GM21825 (cell line): Measurements from ENCODE around the gene P4HTM.

Source experiments
- ATAC-seq: cut with Tn5 transposase; IDR thresholded peaks from one replicate; pipeline ENCODE4 v1.9.1; 2021; ENCODE audit warnings: mild to moderate bottlenecking, moderate library complexity; ENCODE audit not compliant: unreplicated experiment

Gene P4HTM

GRCh38 chr3:49022688-49023171 is 32.7 kb downstream of the P4HTM start:
- no peak for ATAC-seq

GRCh38 chr3:49023775-49024174 is 33.7 kb downstream of the P4HTM start:
- no peak for ATAC-seq

- no peak for ATAC-seq
Observed at GRCh38 chr3:49024449-49024848, 34.4 kb downstream of the P4HTM start.

- no peak for ATAC-seq
Observed at GRCh38 chr3:49025005-49025792, 35.2 kb downstream of the P4HTM start.

- ATAC-seq = no peak
Observed at GRCh38 chr3:49025793-49026520, 35.9 kb downstream of the P4HTM start.

- ATAC-seq = no peak
Observed at GRCh38 chr3:49026536-49026935, 36.5 kb downstream of the P4HTM start.

GRCh38 chr3:49027634-49028033 is 37.6 kb downstream of the P4HTM start:
- no peak for ATAC-seq

- no peak for ATAC-seq
Observed at GRCh38 chr3:49028298-49028672, 38.2 kb downstream of the P4HTM start.

- ATAC-seq = peak; percentile 80
Observed at GRCh38 chr3:49028673-49029562, 38.9 kb downstream of the P4HTM start, which contains the start of gene IMPDH2. IMPDH2 (minus strand) TSS chr3:49029398; CDS start chr3:49029350, 48 bp downstream.

- ATAC-seq = no peak
Observed at GRCh38 chr3:49029563-49029884, 39.5 kb downstream of the P4HTM start.

- no peak for ATAC-seq
Observed at GRCh38 chr3:49030321-49030720, 40.3 kb downstream of the P4HTM start.

- no peak for ATAC-seq
Observed at GRCh38 chr3:49032646-49033304, 42.7 kb downstream of the P4HTM start.

GRCh38 chr3:49034650-49035049 is 44.6 kb downstream of the P4HTM start:
- ATAC-seq = no peak

- ATAC-seq = no peak
Observed at GRCh38 chr3:49035281-49035680, 45.2 kb downstream of the P4HTM start.

GRCh38 chr3:49053543-49053942 is 63.5 kb downstream of the P4HTM start:
- ATAC-seq = no peak

GRCh38 chr3:49054344-49054862 is 64.4 kb downstream of the P4HTM start:
- ATAC-seq = no peak
